GM12878 (cell line): ENCODE results near the gene PDIA5. TPM values are rescaled to one million over a fixed set of nuclear protein-coding genes. Genes with fewer than 3 reads are reported as not detected.

Source experiments
- ATAC-seq: fragments of 200-7000 bp; cut with Tn5 transposase; 3 replicates; pipeline ENCODE4 v1.9.1; 2020; ENCODE audit warnings: mild to moderate bottlenecking, moderate library complexity
- BruUV-seq: library from RNA; stranded (reverse); fragments of 400-500 nt; replicated peaks from 2 replicates; lab custom pipeline; 2021; lab: Mats Ljungman, UMichigan
- CTCF ChIA-PET: fragments of 300-600 bp; sonication (Branson Sonifier 250); formaldehyde crosslinking; extraction: SDS; loops from one replicate; lab custom pipeline; 2021; ENCODE audit warnings: inconsistent platforms; lab: Yijun Ruan, JAX
- POLR2A ChIA-PET: fragments of 350-600 bp; formaldehyde crosslinking; extraction: SDS; loops from one replicate; lab custom pipeline; 2021; ENCODE audit warnings: inconsistent platforms; lab: Charles Lee
- RAD21 ChIA-PET: fragments of 300-600 bp; sonication (Branson Sonifier 250); formaldehyde crosslinking; loops from one replicate; lab custom pipeline; 2023; ENCODE audit warnings: antibody characterized with exemption; ENCODE audit not compliant: unreplicated experiment; lab: Charles Lee
- SMC1A ChIA-PET: fragments of 300-600 bp; sonication (Branson Sonifier 250); formaldehyde crosslinking; loops from one replicate; lab custom pipeline; 2023; ENCODE audit not compliant: unreplicated experiment, uncharacterized antibody; lab: Charles Lee
- DNase-seq: peaks from one replicate; pipeline ENCODE4 v3.0.0-alpha.2; 2011; ENCODE audit warnings: low read depth, low spot score
- FAIRE-seq: peaks from 3 replicates; lab custom pipeline; 2011; peaks lifted over from hg19 to GRCh38; lab: Jason Lieb, UNC
- H2AFZ ChIP-seq: 2 replicates; pipeline ENCODE4 v1.6.0; 2011; ENCODE audit warnings: low read depth, low read length, control low read depth; ENCODE audit not compliant: control insufficient read depth
- H3K27ac ChIP-seq: 2 replicates; pipeline ENCODE4 v1.5.1; 2011; ENCODE audit warnings: control low read depth; ENCODE audit not compliant: control insufficient read depth, insufficient read depth
- H3K27me3 ChIP-seq, 2 experiments: replicated peaks in 1 of 2; 2 replicates each; pipeline versions ENCODE4 v1.6.0 to v1.6.1; 2011; ENCODE audit warnings: low read length in 1 of 2; ENCODE audit not compliant: control insufficient read depth in 2 of 2, insufficient read depth in 2 of 2
- H3K36me3 ChIP-seq, 2 experiments: 2 replicates each; pipeline ENCODE4 v1.5.1; 2011; ENCODE audit warnings: low read length in 1 of 2; ENCODE audit not compliant: control insufficient read depth in 2 of 2, insufficient read depth in 2 of 2
- H3K4me1 ChIP-seq: 2 replicates; pipeline ENCODE4 v1.6.1; 2011; ENCODE audit warnings: mild to moderate bottlenecking, low read length, moderate library complexity, mixed read lengths; ENCODE audit not compliant: control insufficient read depth, insufficient read depth
- H3K4me2 ChIP-seq: 2 replicates; pipeline ENCODE4 v1.6.0; 2011; ENCODE audit warnings: control low read depth; ENCODE audit not compliant: control insufficient read depth, insufficient read depth
- H3K4me3 ChIP-seq: fragments of 200-600 bp; sonication (generic); 2 replicates; pipeline ENCODE4 v1.5.1; 2016
- H3K79me2 ChIP-seq: 2 replicates; pipeline ENCODE4 v1.6.0; 2011; ENCODE audit warnings: low read length; ENCODE audit not compliant: control insufficient read depth, insufficient read depth
- H3K9ac ChIP-seq: 2 replicates; pipeline ENCODE4 v1.8.0; 2011; ENCODE audit warnings: low read length, control low read depth, mixed read lengths; ENCODE audit not compliant: control insufficient read depth, insufficient read depth
- H3K9me3 ChIP-seq: replicated peaks from 3 replicates; pipeline ENCODE4 v1.5.1; 2011; ENCODE audit warnings: mild to moderate bottlenecking, low read length; ENCODE audit not compliant: control insufficient read depth, insufficient read depth
- H4K20me1 ChIP-seq: 2 replicates; pipeline ENCODE4 v1.6.0; 2011; ENCODE audit not compliant: control insufficient read depth, insufficient read depth
- CHD1 ChIP-seq: IDR thresholded peaks from 2 replicates; pipeline ENCODE4 v1.6.1; 2012; ENCODE audit warnings: low read depth, low read length, improper control_type of control experiment
- CHD2 ChIP-seq: IDR thresholded peaks from 2 replicates; pipeline ENCODE4 v1.6.1; 2011; ENCODE audit warnings: low read depth, low read length, improper control_type of control experiment, borderline replicate concordance
- E4F1 ChIP-seq: fragments of 450-650 bp; IDR thresholded peaks from 2 replicates; pipeline ENCODE4 v1.6.1; 2018; ENCODE audit warnings: borderline replicate concordance, mild to moderate bottlenecking; ENCODE audit not compliant: partially characterized antibody
- HDAC6 ChIP-seq: fragments of 200-600 bp; sonication (generic); IDR thresholded peaks from one replicate; pipeline ENCODE4 v1.8.0; 2017; ENCODE audit warnings: antibody characterized with exemption; ENCODE audit not compliant: unreplicated experiment
- IKZF2 ChIP-seq, 2 experiments: fragments of 450-650 bp; IDR thresholded peaks; 2 replicates each; pipeline ENCODE4 v1.6.1; 2017; ENCODE audit warnings: mild to moderate bottlenecking in 2 of 2, moderate library complexity in 2 of 2
- LARP7 ChIP-seq: fragments of 450-650 bp; IDR thresholded peaks from 2 replicates; pipeline ENCODE4 v1.6.1; 2017; ENCODE audit warnings: mild to moderate bottlenecking
- PBX3 ChIP-seq: IDR thresholded peaks from 2 replicates; pipeline ENCODE4 v1.6.1; 2011; ENCODE audit warnings: mild to moderate bottlenecking, low read depth, low read length, moderate library complexity; ENCODE audit not compliant: insufficient replicate concordance
- REST ChIP-seq: IDR thresholded peaks from 2 replicates; pipeline ENCODE4 v1.6.1; 2012; ENCODE audit warnings: mild to moderate bottlenecking, low read depth, low read length
- WGBS: methylation state at CpG from one replicate; pipeline ENCODE4 v1.1.6; 2016; ENCODE audit warnings: low lambda C conversion rate; ENCODE audit not compliant: insufficient replicate concordance, insufficient coverage; ENCODE audit errors: missing lambda C conversion rate; 5-methylcytosine and 5-hydroxymethylcytosine counted together
- in situ Hi-C: fragments of 300-500 bp; cut with MboI; formaldehyde crosslinking; loops from 9 replicates; pipeline ENCODE4 v1.14.3; 2018; ENCODE audit warnings: mixed read lengths
- intact Hi-C: fragments of 100-400 bp; cut with micrococcal nuclease; formaldehyde crosslinking; loops from one replicate; pipeline ENCODE4 v1.14.2; 2022; ENCODE audit not compliant: unreplicated experiment
- polyA plus RNA-seq, 11 experiments: library from polyadenylated mRNA; depleted of rRNA in 4 of 11; unstranded in 6 of 11; stranded (reverse) in 5 of 11; fragments of >200 nt; fragmentation: Nextera tagmentation in 4 of 11; fragmentation: Illumina TruSeq in 1 of 11; extraction: Ambion mirVana in 4 of 11; extraction: Trizol in 1 of 11; gene quantifications; 1 replicate in 1 of 11; 2 replicates in 10 of 11; pipeline versions ENCODE4 v1.2.1 to v1.2.3, GENCODE V29; 2011 to 2016; ENCODE audit warnings: inconsistent platforms in 2 of 11, missing spikeins in 2 of 11, low read depth in 1 of 11
- total RNA-seq, 4 experiments: library from RNA; depleted of rRNA in 3 of 4; stranded (reverse); fragments of >200 nt in 3 of 4; fragmentation: Illumina TruSeq in 1 of 4; extraction: Trizol in 1 of 4; gene quantifications; 2 replicates each; pipeline versions ENCODE4 v1.2.1 to v1.2.3, GENCODE V29; 2013 to 2021

PDIA5 gene
- total and polyA plus RNA-seq, 10 of the 15 experiments (the other 5 are each of a cell fraction or from before 2014, with no cell fraction given): 4.1 to 24.8 (median 19.2) TPM

GRCh38 chr3:123089611-123090331 is 22.9 kb downstream of the PDIA5 start:
- ATAC-seq: no peak
- no peaks in the 10 kb centered on the region; the same call in 1 of the 2 replicates for H3K4me1 ChIP-seq
- intact Hi-C loops: no loop called here
- no peak for TF ChIP-seq HDAC6
- TF ChIP-seq LARP7: no peak
- no peak for TF ChIP-seq PBX3
- no peak for TF ChIP-seq REST
- no peak for TF ChIP-seq E4F1
- no peak for TF ChIP-seq CHD1
- TF ChIP-seq CHD2: no peak
- TF ChIP-seq IKZF2 (IDR thresholded peaks at IDR 0.05): no peak
- H4K20me1 ChIP-seq: no peaks in the 10 kb centered on the region; the same call in 1 of the 2 replicates
- no peak overlapping the region for H3K4me2 ChIP-seq
- DNase-seq: no peak
- ChIA-PET CTCF (no interaction called here), SMC1A (no interaction called here), POLR2A (no interaction called here), RAD21 (interaction anchor here (1.4 kb wide), 1 partner anchor 9 kb away, joined by 3 read pairs; no protein-coding TSS in a partner anchor)
- no TSS peak for BruUV-seq
- in situ Hi-C loops: no loop called here
- H3K27ac ChIP-seq: no peak overlapping the region
- H3K79me2 ChIP-seq: peaks cover 10% of the 10 kb centered on the region
- no peak overlapping the region for H3K4me3 ChIP-seq
- WGBS: 92% methylated on average over 12 of the region's 12 CpGs
- no peaks in the 10 kb centered on the region for H3K27me3 ChIP-seq
- H3K9me3 ChIP-seq: no peaks in the 10 kb centered on the region
- peaks cover 10 to 11% of the 10 kb centered on the region in 2 experiments; a peak in 3 of 4 replicates for H3K36me3 ChIP-seq
- FAIRE-seq: no peak
- H2AFZ ChIP-seq: no peak overlapping the region
- no peak overlapping the region for H3K9ac ChIP-seq
